Peyer's patch (tissue), 4 donors: ENCODE data around the gene TMEM184A. TPM values are rescaled to one million over a fixed set of nuclear protein-coding genes. Genes with fewer than 3 reads are reported as not detected.

ENCODE experiments used
- DNase-seq, 3 donors: peaks; one replicate each; pipeline ENCODE4 v3.0.0-alpha.2; 2017 to 2019
- H3K27ac ChIP-seq, 4 donors: fragments of 200-600 bp; sonication (generic); one replicate each; pipeline ENCODE4 v1.5.1; 2016 to 2019
- H3K27me3 ChIP-seq, 2 donors: fragments of 200-600 bp; sonication (generic); one replicate each; pipeline ENCODE4 v1.5.1; 2019
- H3K36me3 ChIP-seq, 3 donors: fragments of 200-600 bp; sonication (generic); one replicate each; pipeline ENCODE4 v1.5.1; 2016 to 2019
- H3K4me1 ChIP-seq, 4 donors: fragments of 200-600 bp; sonication (generic); one replicate each; pipeline ENCODE4 v1.5.1; 2016 to 2019
- H3K4me3 ChIP-seq, 4 donors: fragments of 200-600 bp; sonication (generic); 1 replicate in 3 of 4; 2 replicates in 1 of 4; pipeline ENCODE4 v1.5.1; 2016 to 2019; ENCODE audit warnings: mild to moderate bottlenecking in 1 of 4
- H3K9me3 ChIP-seq, 4 donors: fragments of 200-600 bp; sonication (generic); one replicate each; pipeline ENCODE4 v1.5.1; 2016 to 2019; ENCODE audit warnings: mild to moderate bottlenecking in 1 of 4
- POLR2A ChIP-seq, 2 donors: fragments of 450-650 bp; IDR thresholded peaks; one replicate each; pipeline ENCODE4 v1.5.1; 2017; ENCODE audit warnings: antibody characterized with exemption in 2 of 2, mild to moderate bottlenecking in 2 of 2, moderate library complexity in 2 of 2
- total RNA-seq, 4 donors: library from RNA; depleted of rRNA; stranded (reverse); fragments of >200 nt; gene quantifications; one replicate each; pipeline ENCODE4 v1.1.0, GENCODE V29; 2016
- TF ChIP-seq, protein P1 (sequence below), 6 experiments: fragments of 450-650 bp in 4 of 6; fragments of 200-600 bp in 2 of 6; sonication (generic) in 1 of 6; IDR thresholded peaks; one replicate each; pipeline ENCODE4 v1.5.1; 2017 to 2019; ENCODE audit warnings: antibody characterized with exemption in 6 of 6, mild to moderate bottlenecking in 3 of 6, moderate library complexity in 1 of 6

The TMEM184A gene
- total RNA-seq, 4 donors from 2014 or later: 41.3 to 161 (median 151) TPM

DNA sequence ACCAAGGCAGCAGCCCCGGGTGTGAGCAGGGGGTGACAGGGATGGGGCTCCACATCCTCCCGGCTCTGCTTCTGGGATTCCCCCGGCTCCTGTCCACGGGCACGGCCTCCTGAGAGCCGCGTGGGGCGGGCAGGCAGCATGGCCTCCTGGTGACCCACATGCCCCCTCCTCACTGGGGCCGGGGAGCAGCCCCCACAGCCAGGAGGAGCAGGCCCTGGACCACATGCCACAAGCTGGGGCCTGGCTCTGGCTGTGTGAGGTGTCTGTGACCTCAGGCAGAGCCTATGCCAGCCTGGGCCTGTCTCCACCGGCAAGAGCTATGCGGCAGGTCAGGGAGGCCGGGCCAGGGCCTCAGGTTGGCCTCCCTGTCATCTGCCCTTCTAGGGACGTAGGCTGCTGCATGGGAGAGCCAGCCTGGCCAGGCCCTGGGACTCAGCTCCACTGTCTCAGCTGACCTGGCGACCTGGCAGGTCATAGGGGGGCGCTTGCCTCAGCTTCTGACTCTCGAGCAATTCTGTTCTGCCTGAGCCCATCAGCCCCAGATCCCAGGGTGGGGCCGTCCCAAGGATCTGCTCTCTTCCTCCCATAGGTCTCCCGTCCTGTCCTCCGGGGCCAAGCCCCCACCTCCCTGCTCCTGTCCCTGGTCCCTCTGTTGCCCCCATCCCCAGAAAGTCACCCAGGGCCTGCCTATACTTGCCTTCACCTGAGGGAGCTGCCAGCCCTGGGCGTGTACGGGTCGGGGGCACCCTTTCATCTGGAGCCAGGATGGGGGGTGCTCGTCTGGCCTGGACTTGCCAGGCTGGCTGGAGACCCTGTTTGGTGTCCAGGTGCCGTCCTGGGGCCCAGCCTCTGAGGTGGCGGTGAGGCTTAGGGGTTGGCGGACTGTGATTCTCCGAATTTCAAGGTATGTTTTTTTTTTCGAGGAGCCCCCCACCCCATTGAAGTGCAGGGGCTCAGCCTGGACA lies 3.9 kb upstream of the TMEM184A start:
- Histone ChIP-seq H3K9me3 (no peaks in the 10 kb centered on the region), H3K27ac (no peak overlapping the region), H3K4me1 (peaks cover 0 to 33% (median 0%) of the 10 kb centered on the region in 4 donors), H3K27me3 (no peaks in the 10 kb centered on the region), H3K4me3 (no peak overlapping the region), H3K36me3 (no peaks in the 10 kb centered on the region)
- TF ChIP-seq POLR2A (IDR thresholded peaks at IDR 0.05): no peak
- TF ChIP-seq, protein P1, sequence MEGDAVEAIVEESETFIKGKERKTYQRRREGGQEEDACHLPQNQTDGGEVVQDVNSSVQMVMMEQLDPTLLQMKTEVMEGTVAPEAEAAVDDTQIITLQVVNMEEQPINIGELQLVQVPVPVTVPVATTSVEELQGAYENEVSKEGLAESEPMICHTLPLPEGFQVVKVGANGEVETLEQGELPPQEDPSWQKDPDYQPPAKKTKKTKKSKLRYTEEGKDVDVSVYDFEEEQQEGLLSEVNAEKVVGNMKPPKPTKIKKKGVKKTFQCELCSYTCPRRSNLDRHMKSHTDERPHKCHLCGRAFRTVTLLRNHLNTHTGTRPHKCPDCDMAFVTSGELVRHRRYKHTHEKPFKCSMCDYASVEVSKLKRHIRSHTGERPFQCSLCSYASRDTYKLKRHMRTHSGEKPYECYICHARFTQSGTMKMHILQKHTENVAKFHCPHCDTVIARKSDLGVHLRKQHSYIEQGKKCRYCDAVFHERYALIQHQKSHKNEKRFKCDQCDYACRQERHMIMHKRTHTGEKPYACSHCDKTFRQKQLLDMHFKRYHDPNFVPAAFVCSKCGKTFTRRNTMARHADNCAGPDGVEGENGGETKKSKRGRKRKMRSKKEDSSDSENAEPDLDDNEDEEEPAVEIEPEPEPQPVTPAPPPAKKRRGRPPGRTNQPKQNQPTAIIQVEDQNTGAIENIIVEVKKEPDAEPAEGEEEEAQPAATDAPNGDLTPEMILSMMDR (IDR thresholded peaks at IDR 0.05): no peak
- DNase-seq: no peak

DNA sequence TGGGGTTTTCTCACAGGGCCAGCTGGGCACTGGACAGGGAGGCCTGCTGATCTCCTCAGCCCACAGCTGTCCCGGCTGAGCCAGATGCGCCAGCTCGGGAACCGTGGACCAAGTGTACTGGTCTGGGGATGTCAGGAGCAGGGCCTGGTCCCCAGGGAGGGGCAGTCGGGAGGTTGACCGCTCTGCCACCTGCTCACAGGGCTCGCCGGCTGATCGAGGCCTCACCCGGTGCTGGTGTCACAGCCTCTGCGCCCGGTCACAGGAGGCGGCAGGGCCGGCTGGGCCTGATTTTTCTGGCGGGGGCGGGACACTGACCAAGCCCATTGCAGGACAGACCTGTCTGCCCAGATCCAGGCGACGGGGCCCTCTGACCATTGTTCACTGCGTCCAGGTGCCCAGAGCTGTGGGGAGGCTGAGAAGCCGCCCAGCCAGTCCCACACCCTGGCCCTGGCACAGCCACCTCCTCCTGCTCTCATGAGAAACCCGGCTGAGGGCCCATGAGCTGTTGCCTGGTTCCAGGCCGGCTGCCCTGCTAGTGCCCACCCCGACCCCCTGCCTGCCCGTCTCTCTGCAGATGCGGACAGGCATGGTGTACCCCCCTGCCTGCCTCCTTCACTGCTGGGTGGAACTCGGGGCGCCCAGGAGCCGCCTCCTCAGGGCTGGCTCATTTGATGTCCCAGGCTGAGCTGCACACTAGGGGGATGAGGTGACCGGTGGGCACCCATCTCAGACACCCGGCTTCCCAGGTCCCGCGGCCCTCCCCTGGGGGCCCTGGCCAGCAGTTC lies 3.0 kb upstream of the TMEM184A start:
- no peak for TF ChIP-seq POLR2A (IDR thresholded peaks at IDR 0.05)
- TF ChIP-seq, protein P1 (IDR thresholded peaks at IDR 0.05): no peak
- Histone ChIP-seq H3K4me1 (peaks cover 0 to 33% (median 0%) of the 10 kb centered on the region in 4 donors), H3K27ac (no peak overlapping the region), H3K9me3 (no peaks in the 10 kb centered on the region), H3K27me3 (no peaks in the 10 kb centered on the region), H3K36me3 (no peaks in the 10 kb centered on the region), H3K4me3 (no peak overlapping the region)
- DNase-seq: no peak

DNA sequence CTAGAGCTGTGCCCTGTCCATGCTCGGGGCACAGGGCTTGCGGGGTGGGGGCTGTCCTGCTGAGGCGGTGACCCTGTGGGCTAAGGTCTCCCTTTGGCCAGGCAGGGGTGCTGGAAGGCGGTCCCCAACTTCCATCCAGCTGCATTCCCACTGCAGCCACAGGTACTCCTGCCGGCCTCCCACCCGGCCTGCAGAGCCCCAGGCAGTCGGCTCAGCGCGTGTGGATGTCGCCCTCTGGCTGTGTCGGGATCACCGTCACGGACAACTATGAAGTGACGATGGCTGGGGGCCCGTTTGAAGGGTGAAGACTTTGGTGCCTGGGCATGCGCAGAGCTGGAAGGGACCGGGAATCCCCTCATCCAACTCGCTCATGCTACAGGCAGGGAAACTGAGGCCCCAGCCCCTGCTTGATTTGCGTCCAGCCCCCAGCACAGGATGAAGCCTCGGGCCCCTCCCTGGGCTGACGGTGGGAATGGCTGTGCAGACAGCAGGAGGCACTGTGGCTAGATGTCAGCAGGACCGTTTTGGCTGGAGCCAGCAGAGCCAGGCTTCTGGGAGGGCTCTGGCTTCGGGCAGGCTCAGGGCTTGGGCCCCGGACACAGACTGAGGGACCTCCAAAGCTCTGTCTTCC lies 2.3 kb upstream of the TMEM184A start:
- peaks cover 0 to 33% (median 0%) of the 10 kb centered on the region in 4 donors for H3K4me1 ChIP-seq
- TF ChIP-seq POLR2A (IDR thresholded peaks at IDR 0.05): no peak
- TF ChIP-seq, protein P1 (IDR thresholded peaks at IDR 0.05): peak in 2 of 6 experiments; percentile 10 to 38
- no peaks in the 10 kb centered on the region for H3K9me3 ChIP-seq
- H3K4me3 ChIP-seq: no peak overlapping the region
- no peak overlapping the region for H3K27ac ChIP-seq
- no peak for DNase-seq
- no peaks in the 10 kb centered on the region for H3K27me3 ChIP-seq
- no peaks in the 10 kb centered on the region for H3K36me3 ChIP-seq

DNA sequence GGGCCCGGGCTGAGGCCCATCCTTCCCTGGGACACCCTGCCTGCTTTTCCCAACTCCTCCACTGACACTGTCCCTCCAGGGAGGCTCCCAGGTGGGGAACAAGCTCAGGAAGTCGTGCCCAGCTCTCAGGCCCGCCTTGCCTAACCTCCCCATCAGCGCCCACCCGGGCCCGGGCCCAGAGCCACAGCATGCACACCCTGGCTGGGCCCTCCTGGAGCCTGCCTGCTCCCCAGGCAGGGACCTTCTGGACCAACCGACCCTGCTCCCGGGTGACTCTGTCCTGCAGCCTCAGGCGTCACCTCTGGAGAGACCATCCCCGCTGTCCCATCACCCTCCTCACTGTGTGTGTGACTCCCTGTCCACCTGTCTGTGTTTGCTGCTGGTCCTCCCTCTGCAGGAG lies 1.8 kb upstream of the TMEM184A start:
- no peak for TF ChIP-seq POLR2A (IDR thresholded peaks at IDR 0.05)
- TF ChIP-seq, protein P1 (IDR thresholded peaks at IDR 0.05): no peak
- Histone ChIP-seq H3K9me3 (no peaks in the 10 kb centered on the region), H3K27ac (no peak overlapping the region), H3K4me3 (no peak overlapping the region), H3K27me3 (no peaks in the 10 kb centered on the region), H3K36me3 (no peaks in the 10 kb centered on the region), H3K4me1 (peaks cover 0 to 33% (median 0%) of the 10 kb centered on the region in 4 donors)
- no peak for DNase-seq

DNA sequence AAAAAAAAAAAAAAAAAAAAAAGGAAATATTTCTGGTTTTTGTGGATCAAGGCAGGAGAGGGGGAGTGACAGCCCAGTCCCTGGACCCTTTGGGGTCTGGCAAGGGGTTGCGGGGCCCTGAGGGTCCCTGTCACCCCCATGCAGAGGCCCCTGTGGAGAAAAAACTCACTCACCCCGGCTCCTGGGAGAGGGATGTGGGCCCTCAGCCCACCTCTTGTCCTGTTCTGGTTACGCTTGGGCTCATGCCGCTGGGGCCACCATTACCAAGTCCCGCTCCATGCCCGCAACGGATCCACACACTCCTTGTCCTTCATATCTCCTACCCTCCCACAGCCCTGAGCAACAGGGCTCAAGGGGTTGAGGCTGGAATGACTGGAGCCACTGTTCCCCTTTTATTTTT lies 1.0 kb upstream of the TMEM184A start:
- Histone ChIP-seq H3K27me3 (no peaks in the 10 kb centered on the region), H3K27ac (peak overlapping the region in 1 of 4 donors; percentile 97), H3K36me3 (no peaks in the 10 kb centered on the region), H3K4me3 (no peak overlapping the region), H3K4me1 (peaks cover 0 to 33% (median 0%) of the 10 kb centered on the region in 4 donors), H3K9me3 (no peaks in the 10 kb centered on the region)
- no peak for DNase-seq
- TF ChIP-seq POLR2A (IDR thresholded peaks at IDR 0.05): no peak
- TF ChIP-seq, protein P1 (IDR thresholded peaks at IDR 0.05): no peak
